HG02970 (cell line): ENCODE results near the gene PRKAR2B.
A peak's percentile ranks its signal among the peaks of the same experiment; 100 is the strongest.

Source experiments
- ATAC-seq: cut with Tn5 transposase; IDR thresholded peaks from one replicate; pipeline ENCODE4 v1.9.1; 2021; ENCODE audit warnings: mild to moderate bottlenecking, moderate library complexity, moderate number of reproducible peaks; ENCODE audit not compliant: unreplicated experiment, low FRiP score

Gene PRKAR2B

GRCh38 chr7:107044347-107045194, at the start of gene PRKAR2B:
TSS of gene PRKAR2B (plus strand) at chr7:107044705. CDS start at chr7:107044908, 203 bp downstream.
- ATAC-seq, result peak; percentile 89

DNA sequence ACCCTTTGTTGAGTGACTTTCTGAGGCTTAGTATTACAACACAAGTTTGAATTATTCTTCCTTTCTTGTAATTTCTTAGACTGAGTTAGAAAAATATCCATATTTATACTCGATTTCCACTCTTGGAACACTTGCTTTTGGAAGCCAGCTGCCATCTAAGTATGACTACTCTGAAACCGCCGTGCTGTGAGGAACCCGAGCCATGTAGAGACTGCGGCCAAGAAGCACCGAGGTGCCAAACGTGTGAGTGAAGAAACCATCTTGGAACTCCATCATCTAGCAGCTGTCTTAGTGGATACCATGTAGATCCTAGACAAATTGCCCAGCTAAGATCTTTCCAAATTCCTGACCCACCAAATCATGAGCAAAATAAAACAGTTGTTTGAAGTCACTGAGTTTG, 49.7 kb upstream of the PRKAR2B start:
- ATAC-seq, result no peak

DNA sequence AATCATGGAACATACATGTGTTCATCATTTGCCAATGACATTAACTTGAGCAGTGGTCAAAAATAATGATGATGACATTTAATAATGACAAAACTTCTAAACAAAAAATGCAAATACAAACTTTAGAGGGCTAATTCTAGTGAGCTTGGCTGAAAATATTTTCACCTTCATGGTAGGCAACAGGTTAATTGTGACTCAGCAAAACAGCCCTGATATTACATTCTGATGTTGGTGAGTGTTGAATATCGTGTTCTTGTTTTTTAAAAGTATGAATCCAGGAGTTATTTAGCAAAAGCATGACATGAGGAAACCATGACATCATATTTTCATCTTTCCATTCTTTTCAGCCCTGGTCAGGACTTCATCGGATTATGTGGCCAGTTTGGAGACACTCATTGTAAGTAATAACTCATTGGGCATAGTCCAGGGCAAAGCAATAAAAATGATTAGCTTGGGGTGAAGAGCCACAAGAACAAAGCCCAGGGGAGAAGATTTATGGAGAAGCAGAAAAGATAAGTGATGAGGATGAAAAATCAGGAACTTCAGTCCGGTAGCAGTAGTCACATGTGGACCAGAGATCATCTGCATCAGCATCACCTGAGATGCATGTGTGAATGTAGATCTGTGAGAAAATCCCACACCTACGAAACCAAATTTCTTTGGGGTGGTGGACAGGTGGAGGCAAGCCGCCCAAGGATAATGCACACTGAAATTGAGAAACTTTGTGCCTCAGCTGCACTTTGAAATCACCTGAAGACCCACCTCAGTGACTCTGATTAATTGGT, 46.8 kb upstream of the PRKAR2B start:
- no peak for ATAC-seq

DNA sequence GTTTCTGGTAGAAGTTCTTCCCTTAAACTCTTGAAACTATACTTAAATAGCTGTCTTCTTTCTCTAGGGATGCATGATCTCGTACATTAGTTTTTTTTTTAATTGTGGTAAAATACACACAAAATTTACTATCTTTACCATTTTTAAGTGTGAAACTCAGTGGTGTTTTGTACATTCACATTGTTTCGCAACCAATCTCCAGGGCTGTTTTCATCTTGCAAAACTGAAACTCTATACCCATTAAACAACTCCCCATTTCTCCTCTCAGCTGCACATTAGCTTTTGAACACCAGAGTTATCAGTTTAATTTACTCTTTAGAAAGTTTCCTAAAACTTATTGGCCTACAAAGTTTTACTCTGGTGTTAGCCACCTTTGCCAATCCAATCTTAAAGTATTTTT, 45.5 kb upstream of the PRKAR2B start:
- ATAC-seq, result no peak

DNA sequence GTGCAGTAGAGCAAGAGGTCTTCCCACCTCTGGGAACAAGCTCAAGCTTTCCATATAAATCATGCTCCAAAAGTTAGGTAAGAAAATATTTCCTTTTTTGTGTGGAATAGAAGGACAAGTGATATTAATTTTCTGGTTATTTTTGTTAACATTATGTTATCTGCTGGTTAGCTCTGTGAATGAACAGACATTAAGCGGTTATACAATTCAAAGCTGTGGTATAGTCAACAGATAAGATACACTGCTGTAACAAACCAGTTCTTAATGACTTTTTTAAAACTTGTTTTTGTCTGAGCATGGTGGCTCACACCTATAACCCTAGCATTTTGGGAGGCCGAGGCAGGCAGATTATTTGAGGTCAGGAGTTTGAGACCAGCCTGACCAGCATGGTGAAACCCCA, 43.0 kb upstream of the PRKAR2B start:
- ATAC-seq, result no peak

- no peak for ATAC-seq
Measured at GRCh38 chr7:107002126-107002525, 42.4 kb upstream of the PRKAR2B start.

DNA sequence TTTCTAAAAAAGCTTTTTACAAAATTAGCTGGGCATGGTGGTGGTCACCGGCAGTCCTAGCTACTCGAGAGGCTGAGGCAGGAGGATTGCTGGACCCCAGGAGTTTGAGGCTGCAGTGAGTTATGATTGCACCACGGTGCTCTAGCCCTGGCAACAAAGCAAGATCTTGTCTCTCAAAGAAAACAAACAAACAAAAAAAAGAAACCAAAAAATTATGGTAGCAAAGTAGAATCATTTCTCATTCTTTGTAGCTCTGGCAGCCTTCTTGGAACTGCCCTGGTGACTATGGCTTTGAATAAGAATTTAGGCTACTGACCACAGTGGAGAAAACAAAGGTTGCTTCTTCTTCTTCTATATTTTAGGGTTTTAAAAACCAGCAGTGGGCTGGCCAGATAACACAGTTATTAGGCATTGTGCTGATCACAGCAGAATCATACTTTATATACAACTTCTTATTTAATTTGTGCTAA, 41.9 kb upstream of the PRKAR2B start:
- ATAC-seq, result no peak

DNA sequence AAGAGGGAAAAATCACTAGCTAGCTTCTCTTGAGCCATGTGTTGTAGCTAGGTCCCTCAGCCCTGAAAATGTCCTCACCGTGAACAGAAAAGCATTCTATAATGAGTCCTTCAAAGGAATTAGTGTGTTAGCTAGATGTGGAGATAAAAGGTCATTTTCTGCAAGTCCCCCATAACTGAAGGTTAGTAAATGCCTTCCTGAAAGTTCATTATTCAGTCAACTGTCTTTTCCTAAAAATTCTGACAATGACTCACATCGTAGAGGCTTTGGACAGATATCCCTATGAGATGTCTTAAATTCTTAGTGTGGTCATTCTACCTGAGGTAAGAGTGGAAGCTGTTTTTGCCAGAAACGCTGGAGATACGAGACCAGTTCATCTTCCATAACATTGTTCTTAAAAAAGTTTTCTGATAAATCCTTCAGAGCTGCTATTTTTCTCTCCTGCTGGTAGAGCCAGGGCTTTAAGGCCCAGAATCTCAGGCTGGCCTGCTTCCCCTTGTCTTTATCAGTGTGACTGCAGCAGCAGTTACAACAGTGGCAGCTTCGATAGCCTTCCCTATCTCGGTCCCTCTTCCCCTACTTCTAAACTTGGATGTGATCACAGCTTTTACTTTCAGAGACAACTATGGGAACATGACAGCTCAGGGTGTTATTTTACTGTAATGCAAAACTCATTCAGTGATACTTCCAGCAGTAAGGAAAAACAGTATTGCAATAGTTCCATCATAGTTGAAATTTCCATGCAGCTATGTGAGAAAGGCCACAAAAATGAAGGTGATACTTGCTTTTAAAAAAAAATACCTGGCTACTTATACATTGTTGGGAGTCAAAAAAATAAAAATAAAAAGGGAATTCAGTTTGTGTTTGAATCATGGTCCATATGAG, 37.3 kb upstream of the PRKAR2B start:
- ATAC-seq, result no peak

DNA sequence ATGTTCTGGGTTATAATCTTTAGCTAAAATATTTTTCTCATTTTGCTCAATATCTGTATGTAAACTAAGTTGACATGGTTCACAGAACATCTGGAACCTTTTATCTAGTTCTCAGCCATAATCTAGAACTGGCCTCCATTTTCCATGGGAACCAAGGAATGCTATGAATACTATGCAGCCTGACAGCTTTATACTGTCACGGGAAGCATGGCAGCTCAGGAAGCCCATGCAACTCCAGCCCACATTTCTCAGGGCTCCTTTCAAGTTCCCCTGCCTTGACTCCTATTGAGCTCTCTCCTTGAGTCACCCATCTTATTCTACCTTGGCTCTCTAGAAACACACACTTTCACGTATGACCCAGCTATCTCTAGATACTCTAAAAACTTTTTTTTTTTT, 36.6 kb upstream of the PRKAR2B start:
- no peak for ATAC-seq

GRCh38 chr7:107009846-107010203, 34.7 kb upstream of the PRKAR2B start:
- no peak for ATAC-seq

- no peak for ATAC-seq
Measured at GRCh38 chr7:107012691-107013090, 31.8 kb upstream of the PRKAR2B start.

DNA sequence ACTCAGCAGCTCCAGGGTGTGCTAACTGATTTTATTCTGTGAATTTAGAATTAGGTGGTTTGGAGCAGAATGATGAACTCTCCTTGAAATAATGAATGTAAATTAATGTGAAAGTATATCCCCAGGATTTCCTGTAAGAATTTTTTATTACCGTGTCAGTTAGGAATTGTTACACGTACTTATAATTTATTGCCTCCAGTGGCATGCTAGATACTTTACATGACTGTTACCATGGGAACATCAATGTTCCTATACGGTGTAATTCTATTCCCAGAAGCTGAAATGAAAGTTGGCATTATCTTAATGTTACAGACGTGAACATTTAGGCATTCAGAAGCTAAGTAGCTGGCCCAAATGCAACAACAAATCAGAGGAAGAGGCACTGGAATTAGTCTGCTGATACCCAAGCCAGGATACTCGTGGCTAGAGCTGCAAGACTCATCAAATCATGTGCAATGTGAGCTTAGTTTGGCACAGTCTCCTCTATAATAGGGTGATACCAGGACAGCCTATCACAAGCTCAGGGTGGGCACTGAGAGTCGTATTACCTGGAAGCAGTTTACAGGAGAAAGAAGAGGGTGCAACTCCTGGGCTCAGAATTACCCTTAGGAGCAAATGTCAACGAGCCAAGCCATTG, 30.0 kb upstream of the PRKAR2B start:
- ATAC-seq, result no peak

GRCh38 chr7:107016312-107016711, 28.2 kb upstream of the PRKAR2B start:
- no peak for ATAC-seq

- ATAC-seq, result no peak
Measured at GRCh38 chr7:107017965-107018719, 26.4 kb upstream of the PRKAR2B start.

- ATAC-seq, result no peak
Measured at GRCh38 chr7:107020400-107020799, 24.1 kb upstream of the PRKAR2B start.

- no peak for ATAC-seq
Measured at GRCh38 chr7:107021600-107021999, 22.9 kb upstream of the PRKAR2B start.

DNA sequence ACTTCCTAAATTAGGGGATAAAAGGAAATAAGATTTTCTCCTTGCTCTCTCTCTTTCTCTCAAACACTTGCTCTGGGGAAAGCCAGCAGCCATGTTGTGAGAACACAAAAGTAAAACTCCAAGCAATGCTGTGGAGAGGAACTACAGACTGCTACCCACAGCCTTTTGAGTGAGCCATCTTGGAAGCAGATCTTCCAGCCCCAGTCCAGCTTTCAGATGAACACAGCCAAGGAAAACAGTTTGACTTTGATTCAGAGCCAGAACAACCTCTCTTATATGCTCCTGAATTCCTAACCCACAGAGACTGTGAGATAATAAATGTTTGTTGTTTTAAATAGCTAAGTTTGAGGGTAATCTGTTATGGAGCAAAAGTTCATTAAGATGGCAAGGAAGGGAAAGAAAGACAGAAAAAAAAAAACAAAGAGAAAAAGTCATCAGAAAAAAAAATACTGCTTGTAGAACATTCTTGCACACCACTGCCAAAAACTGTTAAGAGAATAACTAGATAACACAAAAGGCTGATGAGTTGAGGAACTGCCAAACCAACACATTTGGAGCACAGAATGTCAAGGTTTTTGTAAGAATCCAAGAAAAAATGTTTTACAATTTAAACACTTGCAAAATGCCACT, 20.9 kb upstream of the PRKAR2B start:
- no peak for ATAC-seq

GRCh38 chr7:107024906-107025305, 19.6 kb upstream of the PRKAR2B start:
- ATAC-seq, result no peak
